H1 (cell line): ENCODE results near the gene CNST. TPM values are rescaled to one million over a fixed set of nuclear protein-coding genes. Genes with fewer than 3 reads are reported as not detected.
A peak's percentile ranks its signal among the peaks of the same experiment; 100 is the strongest.

ENCODE experiments used
- CTCF ChIA-PET: fragments of 300-600 bp; sonication (Branson Sonifier 250); formaldehyde crosslinking; loops from one replicate; lab custom pipeline; 2021; ENCODE audit not compliant: partially characterized antibody; lab: Charles Lee
- POLR2A ChIA-PET: fragments of 300-600 bp; sonication (Branson Sonifier 250); formaldehyde crosslinking; loops from one replicate; lab custom pipeline; 2021; ENCODE audit warnings: inconsistent platforms; ENCODE audit not compliant: partially characterized antibody; lab: Charles Lee
- DNase-seq, 2 experiments: peaks; one replicate each; pipeline versions ENCODE4 v3.0.0 to v3.0.0-alpha.2; 2010 to 2022; ENCODE audit warnings: low spot score in 2 of 2, low read depth in 1 of 2, mixed read lengths in 1 of 2
- FAIRE-seq: peaks from 2 replicates; lab custom pipeline; 2011; peaks lifted over from hg19 to GRCh38; lab: Jason Lieb, UNC
- H2AFZ ChIP-seq: 2 replicates; pipeline ENCODE4 v1.8.1; 2012; ENCODE audit warnings: low read length, inconsistent platforms
- H2AK5ac ChIP-seq: 2 replicates; pipeline ENCODE4 v1.6.1; 2013; ENCODE audit warnings: low read depth, low read length
- H2BK120ac ChIP-seq: replicated peaks from 2 replicates; pipeline ENCODE3; 2013; ENCODE audit warnings: low read depth, low read length, inconsistent platforms
- H2BK12ac ChIP-seq: 2 replicates; pipeline ENCODE4 v1.6.1; 2013; ENCODE audit warnings: low read depth, low read length
- H2BK15ac ChIP-seq: 2 replicates; pipeline ENCODE4 v1.6.1; 2013; ENCODE audit warnings: low read length
- H2BK20ac ChIP-seq: 2 replicates; pipeline ENCODE4 v1.6.1; 2013; ENCODE audit warnings: low read length
- H2BK5ac ChIP-seq: 2 replicates; pipeline ENCODE4 v1.6.1; 2013; ENCODE audit warnings: low read depth, low read length
- H3K14ac ChIP-seq: 2 replicates; pipeline ENCODE4 v1.6.1; 2013; ENCODE audit warnings: inconsistent platforms; ENCODE audit not compliant: insufficient read length
- H3K18ac ChIP-seq: 2 replicates; pipeline ENCODE4 v1.6.1; 2013; ENCODE audit warnings: low read length; ENCODE audit errors: extremely low read depth
- H3K23ac ChIP-seq: 2 replicates; pipeline ENCODE4 v1.6.1; 2013; ENCODE audit warnings: inconsistent platforms; ENCODE audit not compliant: insufficient read length
- H3K23me2 ChIP-seq: 2 replicates; pipeline ENCODE4 v1.6.1; 2013; ENCODE audit warnings: low read depth, low read length
- H3K27ac ChIP-seq: 2 replicates; pipeline ENCODE4 v1.6.1; 2011; ENCODE audit warnings: low read depth, low read length, inconsistent platforms
- H3K27me3 ChIP-seq, 4 experiments: replicated peaks in 1 of 4; 1 replicate in 1 of 4; 2 replicates in 3 of 4; pipeline versions ENCODE4 v1.6.1 to v1.8.1; 2011 to 2013; ENCODE audit warnings: low read length in 3 of 4, mild to moderate bottlenecking in 3 of 4, inconsistent platforms in 2 of 4, mixed read lengths in 2 of 4, moderate library complexity in 1 of 4; ENCODE audit not compliant: control insufficient read depth in 3 of 4, insufficient read depth in 3 of 4; ENCODE audit errors: extremely low read depth in 1 of 4
- H3K36me3 ChIP-seq, 4 experiments: 2 replicates each; pipeline versions ENCODE4 v1.6.1 to v1.8.1; 2011 to 2013; ENCODE audit warnings: mild to moderate bottlenecking in 4 of 4, low read length in 3 of 4, moderate library complexity in 2 of 4, control low read depth in 1 of 4, inconsistent platforms in 1 of 4; ENCODE audit not compliant: insufficient read depth in 4 of 4, control insufficient read depth in 2 of 4
- H3K4ac ChIP-seq: replicated peaks from 2 replicates; pipeline ENCODE3; 2013; ENCODE audit warnings: low read length, low read depth, mixed read lengths, inconsistent platforms; ENCODE audit not compliant: insufficient read length
- H3K4me1 ChIP-seq, 4 experiments: replicated peaks in 1 of 4; 1 replicate in 1 of 4; 2 replicates in 3 of 4; pipeline versions ENCODE4 v1.6.1 to v1.8.1; 2011 to 2013; ENCODE audit warnings: low read length in 3 of 4, inconsistent platforms in 2 of 4, mixed read lengths in 1 of 4; ENCODE audit not compliant: insufficient read depth in 4 of 4, control insufficient read depth in 3 of 4
- H3K4me2 ChIP-seq, 2 experiments: 2 replicates each; pipeline versions ENCODE4 v1.6.1 to v1.8.1; 2011 to 2013; ENCODE audit warnings: low read depth in 2 of 2, low read length in 2 of 2, control low read depth in 1 of 2, inconsistent platforms in 1 of 2, mild to moderate bottlenecking in 1 of 2; ENCODE audit not compliant: insufficient read depth in 1 of 2
- H3K4me3 ChIP-seq, 4 experiments: fragments of 200-600, 300-600 bp in 1 of 4; sonication (generic), shearing (Covaris generic), sonication (Bioruptor Twin) in 1 of 4; 2 replicates each; pipeline versions ENCODE4 v1.5.1 to v1.8.1; 2011 to 2016; ENCODE audit warnings: low read length in 4 of 4, low read depth in 3 of 4, control low read depth in 2 of 4, inconsistent platforms in 2 of 4, mild to moderate bottlenecking in 2 of 4, mixed read lengths in 1 of 4, moderate library complexity in 1 of 4; ENCODE audit not compliant: insufficient read depth in 2 of 4; ENCODE audit errors: extremely low read depth in 1 of 4
- H3K56ac ChIP-seq: replicated peaks from 2 replicates; pipeline ENCODE3; 2013; ENCODE audit warnings: low read depth, mild to moderate bottlenecking, mixed read lengths, low read length, inconsistent platforms; ENCODE audit not compliant: insufficient read length
- H3K79me1 ChIP-seq: 2 replicates; pipeline ENCODE4 v1.6.1; 2013; ENCODE audit warnings: low read depth, low read length, control low read depth
- H3K79me2 ChIP-seq, 2 experiments: 2 replicates each; pipeline versions ENCODE4 v1.6.1 to v1.8.1; 2012 to 2013; ENCODE audit warnings: low read length in 2 of 2, mild to moderate bottlenecking in 2 of 2, inconsistent platforms in 1 of 2; ENCODE audit not compliant: insufficient read depth in 2 of 2, control insufficient read depth in 1 of 2
- H3K9ac ChIP-seq, 4 experiments: replicated peaks in 1 of 4; 1 replicate in 1 of 4; 2 replicates in 3 of 4; pipeline versions ENCODE4 v1.6.1 to v1.8.1; 2011 to 2013; ENCODE audit warnings: low read depth in 3 of 4, low read length in 3 of 4, control low read depth in 2 of 4, mild to moderate bottlenecking in 2 of 4, moderate library complexity in 2 of 4, inconsistent platforms in 1 of 4; ENCODE audit errors: extremely low read depth in 1 of 4
- H3K9me3 ChIP-seq, 2 experiments: 2 replicates each; pipeline versions ENCODE4 v1.6.1 to v1.8.1; 2012 to 2013; ENCODE audit warnings: mild to moderate bottlenecking in 2 of 2, moderate library complexity in 2 of 2, control low read depth in 1 of 2, inconsistent platforms in 1 of 2, low read depth in 1 of 2, low read length in 1 of 2, mixed read lengths in 1 of 2; ENCODE audit not compliant: insufficient read depth in 2 of 2
- H4K20me1 ChIP-seq, 2 experiments: replicated peaks in 1 of 2; 2 replicates each; pipeline versions ENCODE3 to v1.8.1; 2011 to 2013; ENCODE audit warnings: inconsistent platforms in 2 of 2, low read length in 2 of 2, mild to moderate bottlenecking in 1 of 2; ENCODE audit not compliant: insufficient read depth in 2 of 2, control insufficient read depth in 1 of 2
- H4K5ac ChIP-seq: 2 replicates; pipeline ENCODE4 v1.6.1; 2013; ENCODE audit warnings: low read length, low read depth, mixed read lengths, inconsistent platforms; ENCODE audit not compliant: insufficient read length
- H4K8ac ChIP-seq: 2 replicates; pipeline ENCODE4 v1.8.0; 2013; ENCODE audit warnings: mild to moderate bottlenecking, moderate library complexity, low read length, inconsistent platforms; ENCODE audit not compliant: insufficient read depth; ENCODE audit errors: extremely low read depth
- H4K91ac ChIP-seq: replicated peaks from 2 replicates; pipeline ENCODE3; 2013; ENCODE audit warnings: low read length, mixed read lengths, inconsistent platforms; ENCODE audit not compliant: insufficient read length
- BCL11A ChIP-seq, 2 experiments: IDR thresholded peaks; one replicate each; pipeline ENCODE4 v1.6.1; 2011; ENCODE audit warnings: low read depth in 2 of 2, low read length in 2 of 2, mild to moderate bottlenecking in 2 of 2
- CREB1 ChIP-seq: IDR thresholded peaks from 2 replicates; pipeline ENCODE4 v1.6.1; 2012; ENCODE audit warnings: inconsistent platforms
- CTCF ChIP-seq, 3 experiments: IDR thresholded peaks; 1 replicate in 2 of 3; 2 replicates in 1 of 3; pipeline versions ENCODE4 v1.5.1 to v1.6.1; 2011; ENCODE audit warnings: low read length in 3 of 3, mild to moderate bottlenecking in 3 of 3, inconsistent platforms in 2 of 3, low read depth in 1 of 3, moderate library complexity in 1 of 3; ENCODE audit not compliant: insufficient read depth in 1 of 3; ENCODE audit errors: control extremely low read depth in 1 of 3
- GTF2F1 ChIP-seq: IDR thresholded peaks from 2 replicates; pipeline ENCODE4 v1.6.1; 2012; ENCODE audit warnings: low read depth, low read length, improper control_type of control experiment, borderline replicate concordance
- KDM1A ChIP-seq: fragments of 200-600, 300-600 bp; sonication (generic); IDR thresholded peaks from 2 replicates; pipeline ENCODE4 v1.7.1; 2016; ENCODE audit warnings: mild to moderate bottlenecking, low read length, borderline replicate concordance
- KDM4A ChIP-seq: IDR thresholded peaks from one replicate; pipeline ENCODE4 v1.7.1; 2012; ENCODE audit warnings: low read depth, mild to moderate bottlenecking, moderate library complexity, low read length, inconsistent platforms; ENCODE audit not compliant: severe bottlenecking
- KDM5A ChIP-seq: fragments of 200-600 bp; IDR thresholded peaks from 2 replicates; pipeline ENCODE4 v1.7.1; 2012; ENCODE audit warnings: mild to moderate bottlenecking, low read length, inconsistent platforms, mixed read lengths
- NANOG ChIP-seq: IDR thresholded peaks from 2 replicates; pipeline ENCODE4 v1.6.1; 2011; ENCODE audit warnings: low read length, low read depth, mild to moderate bottlenecking, inconsistent platforms; ENCODE audit not compliant: insufficient read depth, poor library complexity, severe bottlenecking
- POU5F1 ChIP-seq: IDR thresholded peaks from 2 replicates; pipeline ENCODE4 v1.6.1; 2011; ENCODE audit warnings: low read depth, mild to moderate bottlenecking, low read length, moderate library complexity
- RBBP5 ChIP-seq: IDR thresholded peaks from 2 replicates; pipeline ENCODE4 v1.7.1; 2012; ENCODE audit warnings: low read depth, mild to moderate bottlenecking, inconsistent platforms, low read length, moderate library complexity, borderline replicate concordance
- SP1 ChIP-seq: IDR thresholded peaks from 2 replicates; pipeline ENCODE4 v1.6.1; 2011; ENCODE audit warnings: low read depth, low read length
- SP2 ChIP-seq: IDR thresholded peaks from 2 replicates; pipeline ENCODE4 v1.6.1; 2012; ENCODE audit warnings: mild to moderate bottlenecking, low read length, inconsistent platforms
- WGBS, 2 experiments: shearing (Covaris generic) in 1 of 2; methylation state at CpG; one replicate each; pipeline versions ENCODE4 v1.1.6 to v1.1.7; 2013 to 2015; ENCODE audit warnings: low lambda C conversion rate in 2 of 2, mixed read lengths in 2 of 2, inconsistent platforms in 1 of 2, low coverage in 1 of 2, missing lambda C conversion rate in 1 of 2; ENCODE audit not compliant: insufficient replicate concordance in 2 of 2, insufficient coverage in 1 of 2, insufficient read length in 1 of 2; ENCODE audit errors: extremely low coverage in 1 of 2, missing lambda C conversion rate in 1 of 2; 5-methylcytosine and 5-hydroxymethylcytosine counted together
- polyA plus RNA-seq, 7 experiments: library from polyadenylated mRNA; depleted of rRNA in 3 of 7; stranded (reverse) in 5 of 7; unstranded in 2 of 7; fragments of >200 nt in 5 of 7; fragments of 200-250 nt in 2 of 7; gene quantifications; 1 replicate in 5 of 7; 2 replicates in 1 of 7; 4 replicates in 1 of 7; pipeline versions ENCODE4 v1.2.1 to v1.2.3, GENCODE V29; 2011 to 2013; ENCODE audit warnings: missing spikeins in 2 of 7, mixed read lengths in 2 of 7
- total RNA-seq: library from RNA; stranded (reverse); fragmentation: NEBNext Ultra II Directional; extraction: Animal tissue kit (Norgen Biotek cat#: 25700); gene quantifications from 2 replicates; pipeline ENCODE4 v1.2.1, GENCODE V29; 2021

Gene CNST
- total and polyA plus RNA-seq, 2 of the 8 experiments (the other 6 are each of a cell fraction or from before 2014, with no cell fraction given): 5.3 to 21.3 TPM

GRCh38 chr1:246577082-246577719 is 10.9 kb downstream of the CNST start:
- H3K14ac ChIP-seq: no peak overlapping the region
- H4K5ac ChIP-seq: no peak overlapping the region
- FAIRE-seq: peak; percentile 7
- no peak overlapping the region for H2AFZ ChIP-seq
- no peak overlapping the region for H3K4me2 ChIP-seq
- no peak overlapping the region for H2BK12ac ChIP-seq
- H2BK120ac ChIP-seq: no peak overlapping the region
- no peaks in the 10 kb centered on the region for H4K20me1 ChIP-seq
- no peak overlapping the region for H3K9ac ChIP-seq
- H3K9me3 ChIP-seq: no peaks in the 10 kb centered on the region
- no peak overlapping the region for H3K27ac ChIP-seq
- H3K56ac ChIP-seq: no peak overlapping the region
- no peak overlapping the region for H3K4ac ChIP-seq
- H4K91ac ChIP-seq: no peak overlapping the region
- no peaks in the 10 kb centered on the region for H3K27me3 ChIP-seq
- H3K4me3 ChIP-seq: no peak overlapping the region
- no peak overlapping the region for H3K23ac ChIP-seq
- 89% methylated on average over 5 of the region's 5 CpGs; no CpG with 5 or more reads in 1 of the 2 experiments for WGBS, 2 experiments
- POLR2A ChIA-PET: no interaction called here
- DNase-seq: no peak
- H3K23me2 ChIP-seq: no peaks in the 10 kb centered on the region
- no peaks in the 10 kb centered on the region for H3K36me3 ChIP-seq
- no peak overlapping the region for H2BK15ac ChIP-seq
- no peak overlapping the region for H3K18ac ChIP-seq
- H3K4me1 ChIP-seq: no peaks in the 10 kb centered on the region
- H2AK5ac ChIP-seq: no peak overlapping the region
- CTCF ChIA-PET: no interaction called here
- H3K79me1 ChIP-seq: no peaks in the 10 kb centered on the region
- peaks cover 0 to 33% of the 10 kb centered on the region in 2 experiments; a peak in 2 of 4 replicates for H3K79me2 ChIP-seq
- no peak overlapping the region for H2BK5ac ChIP-seq
- H4K8ac ChIP-seq: no peak overlapping the region
- no peak overlapping the region for H2BK20ac ChIP-seq
- TF ChIP-seq KDM5A (no peak), NANOG (no peak), GTF2F1 (no peak), BCL11A (IDR thresholded peaks at IDR 0.05; ENCODE audit: low read depth in 2 of 2, low read length in 2 of 2) (no peak), SP2 (no peak), SP1 (no peak), CTCF (IDR thresholded peaks at IDR 0.05; ENCODE audit: control extremely low read depth in 1 of 3, insufficient read depth in 1 of 3, low read depth in 1 of 3, low read length in 3 of 3) (no peak), KDM1A (no peak), RBBP5 (no peak), POU5F1 (no peak), CREB1 (no peak), KDM4A (no peak)
